WI38 (cell line): ENCODE results near the gene BCAS3.

Experiments
- H3K4me3 ChIP-seq: 2 replicates; pipeline ENCODE4 v1.5.1; 2011; ENCODE audit warnings: low read depth, mild to moderate bottlenecking, control low read depth, low read length
- CTCF ChIP-seq: IDR thresholded peaks from 2 replicates; pipeline ENCODE4 v1.5.1; 2012; ENCODE audit warnings: low read depth, mild to moderate bottlenecking, control low read depth, low read length

BCAS3 gene

GRCh38 chr17:61406971-61407911 is 729.6 kb downstream of the BCAS3 start:
- TF ChIP-seq CTCF: no peak
- peak overlapping the region; percentile 98 for H3K4me3 ChIP-seq

- peak overlapping the region; percentile 98 for H3K4me3 ChIP-seq
These were observed 730.7 kb downstream of the BCAS3 start for GRCh38 chr17:61408151-61409041.

GRCh38 chr17:61409301-61410112 is 731.9 kb downstream of the BCAS3 start:
- H3K4me3 ChIP-seq: peak overlapping the region; percentile 98
- TF ChIP-seq CTCF: peak; percentile 25; the same call in 1 of the 2 replicates

More at GRCh38 chr17:61408151-61409041, 730.7 kb downstream of the BCAS3 start:
- no peak for TF ChIP-seq CTCF

- peak overlapping the region; percentile 64 for H3K4me3 ChIP-seq
- peak; percentile 47 for TF ChIP-seq CTCF
These were observed 732.7 kb downstream of the BCAS3 start for GRCh38 chr17:61410141-61411010.

- TF ChIP-seq CTCF: no peak
- H3K4me3 ChIP-seq: peak overlapping the region; percentile 64
These were observed 733.3 kb downstream of the BCAS3 start for GRCh38 chr17:61411011-61411260.
